NCI-H345 treated with DMSO at 0.1 percent for 48 hours (cell line): ENCODE measurements around the gene MBTPS2.

ENCODE experiments used
- DNase-seq: peaks from one replicate; lab custom pipeline; 2025; ENCODE audit not compliant: unreplicated experiment; lab: John Stamatoyannopoulos, UW

MBTPS2 gene

GRCh38 chrX:21933077-21933476 is 93.7 kb downstream of the MBTPS2 start:
- no peak for DNase-seq

- no peak for DNase-seq
These were observed 95.0 kb downstream of the MBTPS2 start for GRCh38 chrX:21934414-21934813.
